ENCODE data around the gene ZSCAN1. TPM values are rescaled to one million over a fixed set of nuclear protein-coding genes. Genes with fewer than 3 reads are reported as not detected.

The ZSCAN1 gene
- total RNA-seq, 3 donors from 2014 or later (not counting 1 experiment from before 2014, with no cell fraction given) = not detected

DNA sequence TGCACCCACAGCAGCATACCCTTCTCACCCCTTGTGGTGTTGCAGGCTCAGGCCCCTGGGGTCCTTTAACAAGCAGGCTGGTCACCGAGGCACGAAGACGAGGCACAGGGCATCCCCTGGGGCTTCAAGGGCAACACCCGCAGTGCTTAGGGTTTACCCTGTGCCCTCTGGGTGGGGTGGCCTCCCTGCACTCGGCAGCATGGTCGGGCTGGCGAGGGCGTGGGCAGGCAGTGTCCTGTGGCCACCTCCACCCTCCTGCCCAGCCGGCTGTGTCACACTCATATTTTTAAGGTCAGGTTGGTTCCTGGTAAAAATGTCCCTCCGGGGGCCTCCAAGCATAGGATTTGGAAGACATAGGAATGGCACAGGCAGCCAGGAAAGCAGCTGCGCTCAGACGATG, 13.8 kb downstream of the ZSCAN1 start:
- Histone ChIP-seq H3K9me3 (ENCODE audit: control insufficient read depth, insufficient read depth, low read length) (peaks cover 57% of the 10 kb centered on the region), H3K4me3 (ENCODE audit: low read length) (no peak overlapping the region), H3K4me1 (ENCODE audit: control insufficient read depth, insufficient read depth, low read length) (no peaks in the 10 kb centered on the region), H3K36me3 (ENCODE audit: control insufficient read depth, insufficient read depth, low read length) (no peaks in the 10 kb centered on the region), H3K27ac (ENCODE audit: low read length) (no peak overlapping the region), H3K27me3 (ENCODE audit: control insufficient read depth, insufficient read depth, low read length) (no peaks in the 10 kb centered on the region)
- Mint-ChIP-seq H3K4me1 (no peaks in the 10 kb centered on the region), H3K4me3 (no peak overlapping the region), H3K36me3 (peaks cover 21% of the 10 kb centered on the region), H3K27ac (no peak overlapping the region), H3K27me3 (ENCODE audit: low read depth in 2 of 2) (peaks cover 0 to 3% of the 10 kb centered on the region in 2 donors), H3K9me3 (peaks cover 10% of the 10 kb centered on the region in 2 donors)
- no peak for ATAC-seq
- intact Hi-C loops (cut with micrococcal nuclease) = no loop called here
- TF ChIP-seq, protein P1, sequence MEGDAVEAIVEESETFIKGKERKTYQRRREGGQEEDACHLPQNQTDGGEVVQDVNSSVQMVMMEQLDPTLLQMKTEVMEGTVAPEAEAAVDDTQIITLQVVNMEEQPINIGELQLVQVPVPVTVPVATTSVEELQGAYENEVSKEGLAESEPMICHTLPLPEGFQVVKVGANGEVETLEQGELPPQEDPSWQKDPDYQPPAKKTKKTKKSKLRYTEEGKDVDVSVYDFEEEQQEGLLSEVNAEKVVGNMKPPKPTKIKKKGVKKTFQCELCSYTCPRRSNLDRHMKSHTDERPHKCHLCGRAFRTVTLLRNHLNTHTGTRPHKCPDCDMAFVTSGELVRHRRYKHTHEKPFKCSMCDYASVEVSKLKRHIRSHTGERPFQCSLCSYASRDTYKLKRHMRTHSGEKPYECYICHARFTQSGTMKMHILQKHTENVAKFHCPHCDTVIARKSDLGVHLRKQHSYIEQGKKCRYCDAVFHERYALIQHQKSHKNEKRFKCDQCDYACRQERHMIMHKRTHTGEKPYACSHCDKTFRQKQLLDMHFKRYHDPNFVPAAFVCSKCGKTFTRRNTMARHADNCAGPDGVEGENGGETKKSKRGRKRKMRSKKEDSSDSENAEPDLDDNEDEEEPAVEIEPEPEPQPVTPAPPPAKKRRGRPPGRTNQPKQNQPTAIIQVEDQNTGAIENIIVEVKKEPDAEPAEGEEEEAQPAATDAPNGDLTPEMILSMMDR (IDR thresholded peaks at IDR 0.05) = no peak
- 91% methylated on average over 12 of the region's 12 CpGs for WGBS (ENCODE audit: insufficient coverage)
- no peak for DNase-seq

DNA sequence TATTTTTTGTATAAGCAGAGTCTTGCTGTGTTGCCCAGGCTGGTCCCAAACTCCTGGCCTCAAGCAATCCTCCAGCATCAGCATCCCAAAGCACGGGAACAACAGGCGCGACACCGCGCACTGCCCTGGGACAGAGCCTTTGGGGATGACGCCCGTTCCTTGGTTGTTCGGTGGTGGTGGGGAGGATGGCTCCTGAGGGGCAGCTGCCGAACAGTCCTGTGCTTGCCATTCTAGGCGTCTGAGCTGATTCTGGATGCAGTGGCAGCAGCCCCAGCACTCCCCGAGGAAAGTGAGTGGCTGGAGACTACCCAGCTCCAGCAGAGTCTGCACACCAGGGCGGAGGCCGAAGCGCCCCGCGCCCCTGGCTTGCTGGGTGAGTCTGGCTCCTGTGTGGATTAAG, 18.4 kb downstream of the ZSCAN1 start:
- H3K27ac Mint-ChIP-seq = no peak overlapping the region
- peaks cover 39% of the 10 kb centered on the region for H3K9me3 ChIP-seq (ENCODE audit: control insufficient read depth, insufficient read depth, low read length)
- peaks cover 7% of the 10 kb centered on the region in 2 donors for H3K9me3 Mint-ChIP-seq

DNA sequence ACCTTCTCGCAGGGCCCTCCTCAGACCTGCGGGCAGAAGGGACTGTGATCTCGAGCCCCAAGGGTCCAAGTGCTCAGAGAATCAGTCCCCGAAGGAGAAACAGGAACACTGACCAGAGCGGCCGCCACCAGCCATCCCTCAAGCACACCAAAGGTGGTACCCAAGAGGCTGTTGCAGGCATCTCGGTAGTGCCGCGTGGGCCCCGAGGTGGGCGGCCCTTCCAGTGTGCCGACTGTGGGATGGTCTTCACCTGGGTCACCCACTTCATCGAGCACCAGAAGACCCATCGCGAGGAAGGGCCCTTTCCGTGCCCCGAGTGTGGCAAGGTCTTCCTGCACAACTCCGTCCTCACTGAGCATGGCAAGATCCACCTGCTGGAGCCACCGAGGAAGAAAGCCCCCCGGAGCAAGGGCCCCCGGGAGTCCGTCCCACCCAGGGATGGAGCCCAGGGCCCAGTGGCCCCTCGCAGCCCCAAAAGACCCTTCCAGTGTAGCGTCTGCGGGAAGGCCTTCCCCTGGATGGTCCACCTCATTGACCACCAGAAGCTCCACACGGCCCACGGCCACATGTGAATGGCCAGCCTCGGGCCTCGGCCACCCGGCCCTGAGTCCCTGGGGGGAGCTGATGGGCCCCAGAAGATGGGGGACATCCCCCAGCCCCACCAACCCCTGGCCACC, 19.8 kb downstream of the ZSCAN1 start:
- Histone ChIP-seq H3K4me3 (ENCODE audit: low read length) (no peak overlapping the region), H3K9me3 (ENCODE audit: control insufficient read depth, insufficient read depth, low read length) (peaks cover 46% of the 10 kb centered on the region), H3K27me3 (ENCODE audit: control insufficient read depth, insufficient read depth, low read length) (no peaks in the 10 kb centered on the region), H3K27ac (ENCODE audit: low read length) (no peak overlapping the region), H3K4me1 (ENCODE audit: control insufficient read depth, insufficient read depth, low read length) (peaks cover 5% of the 10 kb centered on the region), H3K36me3 (ENCODE audit: control insufficient read depth, insufficient read depth, low read length) (no peaks in the 10 kb centered on the region)
- Mint-ChIP-seq H3K4me1 (peaks cover 6 to 8% of the 10 kb centered on the region in 2 donors), H3K27ac (no peak overlapping the region), H3K9me3 (peaks cover 7% of the 10 kb centered on the region in 2 donors), H3K36me3 (peaks cover 29% of the 10 kb centered on the region), H3K4me3 (no peak overlapping the region), H3K27me3 (ENCODE audit: low read depth in 2 of 2) (peaks cover 12 to 19% of the 10 kb centered on the region in 2 donors)
- DNase-seq = no peak
- TF ChIP-seq, protein P1 (IDR thresholded peaks at IDR 0.05) = no peak
- no peak for ATAC-seq
- intact Hi-C loops (cut with micrococcal nuclease) = no loop called here
- WGBS (ENCODE audit: insufficient coverage) = 93% methylated on average over 30 of the region's 30 CpGs

More for the DNA sequence above, 18.4 kb downstream of the ZSCAN1 start:
- H3K4me1 Mint-ChIP-seq = peaks cover 5% of the 10 kb centered on the region in 2 donors
- Histone ChIP-seq H3K4me1 (ENCODE audit: control insufficient read depth, insufficient read depth, low read length) (peaks cover 3% of the 10 kb centered on the region), H3K4me3 (ENCODE audit: low read length) (no peak overlapping the region), H3K36me3 (ENCODE audit: control insufficient read depth, insufficient read depth, low read length) (no peaks in the 10 kb centered on the region), H3K27ac (ENCODE audit: low read length) (no peak overlapping the region), H3K27me3 (ENCODE audit: control insufficient read depth, insufficient read depth, low read length) (no peaks in the 10 kb centered on the region)
- ATAC-seq (no peak), DNase-seq (no peak)
- peaks cover 12 to 19% of the 10 kb centered on the region in 2 donors for H3K27me3 Mint-ChIP-seq (ENCODE audit: low read depth in 2 of 2)
- H3K36me3 Mint-ChIP-seq = peaks cover 26% of the 10 kb centered on the region
- WGBS (ENCODE audit: insufficient coverage) = 95% methylated on average over 16 of the region's 16 CpGs
- no peak overlapping the region for H3K4me3 Mint-ChIP-seq
- intact Hi-C loops (cut with micrococcal nuclease) = no loop called here
- TF ChIP-seq, protein P1 (IDR thresholded peaks at IDR 0.05) = no peak

All from natural killer cell (primary cell).